DOHH2 (cell line): Measurements from ENCODE around the gene DUOX1.

Source experiments
- CTCF ChIP-seq: fragments of 200-600 bp; sonication (generic); IDR thresholded peaks from one replicate; pipeline ENCODE4 v1.5.1; 2014; ENCODE audit warnings: antibody characterized with exemption, mild to moderate bottlenecking, low read depth, low read length; ENCODE audit not compliant: poor library complexity, severe bottlenecking
- EZH2phosphoT487 ChIP-seq: fragments of 200-600 bp; sonication (generic); IDR thresholded peaks from 2 replicates; pipeline ENCODE4 v1.6.1; 2017; ENCODE audit warnings: borderline replicate concordance, mild to moderate bottlenecking, antibody characterized with exemption, low read length, moderate library complexity, mixed read lengths

- no peak for TF ChIP-seq EZH2phosphoT487
- no peak for TF ChIP-seq CTCF
These were observed 58.4 kb downstream of the DUOX1 start, which contains the start of gene SHF for GRCh38 chr15:45187894-45188830.
